Left lung (tissue), 10 donors: Measurements from ENCODE around the gene CNDP1. TPM values are rescaled to one million over a fixed set of nuclear protein-coding genes. Genes with fewer than 3 reads are reported as not detected.

Experiments
- ATAC-seq: fragments of 200-7000 bp; cut with Tn5 transposase; one replicate; pipeline ENCODE4 v1.9.1; 2020; ENCODE audit warnings: moderate library complexity
- DNase-seq, 4 donors: peaks; one replicate each; pipeline ENCODE4 v3.0.0-alpha.2; 2013 to 2020
- H3K27ac ChIP-seq, 2 donors: fragments of 200-600 bp; sonication (generic) in 1 of 2; one replicate each; pipeline versions ENCODE4 v1.5.0 to v1.8.0; 2020 to 2021
- H3K27me3 ChIP-seq, 2 donors: fragments of 200-600 bp; sonication (generic) in 1 of 2; one replicate each; pipeline versions ENCODE4 v1.5.0 to v1.8.0; 2020 to 2021
- H3K36me3 ChIP-seq, 2 donors: fragments of 200-600 bp; sonication (generic) in 1 of 2; one replicate each; pipeline versions ENCODE4 v1.5.0 to v1.8.0; 2020 to 2021
- H3K4me1 ChIP-seq, 2 donors: fragments of 200-600 bp; one replicate each; pipeline ENCODE4 v1.8.0; 2021
- H3K4me3 ChIP-seq, 2 donors: fragments of 200-600 bp; sonication (generic) in 1 of 2; one replicate each; pipeline versions ENCODE4 v1.5.0 to v1.8.0; 2020 to 2021; ENCODE audit warnings: mild to moderate bottlenecking in 1 of 2
- H3K9me3 ChIP-seq, 2 donors: fragments of 200-600 bp; sonication (generic) in 1 of 2; one replicate each; pipeline versions ENCODE4 v1.5.0 to v1.8.0; 2020 to 2021
- intact Hi-C, 2 donors: fragments of 100-400 bp; cut with DNase I; formaldehyde crosslinking; loops; one replicate each; pipeline versions ENCODE4 v1.11.2 to v1.14.2; 2022
- polyA plus RNA-seq, 6 donors: library from polyadenylated mRNA; unstranded; fragments of 120-200 nt; gene quantifications; one replicate each; pipeline ENCODE4 v1.2.1, GENCODE V29; 2013; ENCODE audit not compliant: insufficient read length in 6 of 6
- total RNA-seq, 2 donors: library from RNA; stranded (reverse); fragmentation: NEBNext Ultra II Directional; extraction: Animal tissue kit (Norgen Biotek cat#: 25700); gene quantifications; one replicate each; pipeline ENCODE4 v1.2.1, GENCODE V29; 2021
- TF ChIP-seq, protein P1 (sequence below), 2 donors: fragments of 200-600 bp; sonication (generic) in 1 of 2; IDR thresholded peaks; one replicate each; pipeline versions ENCODE4 v1.5.0 to v1.8.0; 2021; ENCODE audit warnings: antibody characterized with exemption in 2 of 2
- donor health status: DM: no; HTN: yes; CAD: no.
- donor health status: DM: no; HTN: no; CAD: no.

Gene CNDP1
- total and polyA plus RNA-seq, 8 donors, result 0.20 to 0.56 (median 0.37) TPM; not detected in 2

DNA sequence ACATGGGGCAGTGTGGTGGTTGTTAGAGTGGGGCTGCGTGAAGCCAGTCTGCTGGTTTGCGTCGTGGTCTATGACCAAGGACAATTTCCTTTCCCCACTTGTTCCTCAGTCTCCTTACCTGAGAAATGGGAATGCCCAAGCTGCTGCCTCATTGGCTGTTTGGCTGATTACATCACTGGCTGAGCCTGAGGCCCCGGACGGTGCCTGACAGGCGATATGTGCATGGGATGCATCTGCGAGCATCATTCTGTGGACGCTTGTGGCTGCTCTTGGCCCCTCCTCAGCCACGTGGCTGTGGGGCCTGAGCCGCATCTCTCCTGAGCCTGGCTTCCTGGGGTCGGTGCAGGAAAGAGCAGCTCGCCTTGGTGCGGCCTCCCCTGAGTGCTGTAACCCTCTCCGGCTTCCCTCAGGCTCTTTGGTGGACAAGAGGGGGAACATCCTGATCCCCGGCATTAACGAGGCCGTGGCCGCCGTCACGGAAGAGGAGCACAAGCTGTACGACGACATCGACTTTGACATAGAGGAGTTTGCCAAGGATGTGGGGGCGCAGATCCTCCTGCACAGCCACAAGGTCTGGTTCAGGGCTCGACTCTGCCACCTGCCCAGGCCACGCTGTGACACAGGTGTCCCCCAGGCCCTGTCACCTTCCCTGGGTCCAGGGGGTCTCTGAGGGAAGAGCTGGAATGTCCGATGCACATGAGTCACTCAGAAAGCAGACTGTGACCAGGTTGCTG is 21.0 kb upstream of the CNDP1 start:
- no peaks in the 10 kb centered on the region for H3K27me3 ChIP-seq
- H3K4me3 ChIP-seq, result no peak overlapping the region
- TF ChIP-seq, protein P1, sequence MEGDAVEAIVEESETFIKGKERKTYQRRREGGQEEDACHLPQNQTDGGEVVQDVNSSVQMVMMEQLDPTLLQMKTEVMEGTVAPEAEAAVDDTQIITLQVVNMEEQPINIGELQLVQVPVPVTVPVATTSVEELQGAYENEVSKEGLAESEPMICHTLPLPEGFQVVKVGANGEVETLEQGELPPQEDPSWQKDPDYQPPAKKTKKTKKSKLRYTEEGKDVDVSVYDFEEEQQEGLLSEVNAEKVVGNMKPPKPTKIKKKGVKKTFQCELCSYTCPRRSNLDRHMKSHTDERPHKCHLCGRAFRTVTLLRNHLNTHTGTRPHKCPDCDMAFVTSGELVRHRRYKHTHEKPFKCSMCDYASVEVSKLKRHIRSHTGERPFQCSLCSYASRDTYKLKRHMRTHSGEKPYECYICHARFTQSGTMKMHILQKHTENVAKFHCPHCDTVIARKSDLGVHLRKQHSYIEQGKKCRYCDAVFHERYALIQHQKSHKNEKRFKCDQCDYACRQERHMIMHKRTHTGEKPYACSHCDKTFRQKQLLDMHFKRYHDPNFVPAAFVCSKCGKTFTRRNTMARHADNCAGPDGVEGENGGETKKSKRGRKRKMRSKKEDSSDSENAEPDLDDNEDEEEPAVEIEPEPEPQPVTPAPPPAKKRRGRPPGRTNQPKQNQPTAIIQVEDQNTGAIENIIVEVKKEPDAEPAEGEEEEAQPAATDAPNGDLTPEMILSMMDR (IDR thresholded peaks at IDR 0.05), result no peak
- H3K27ac ChIP-seq, result no peak overlapping the region
- ATAC-seq, result no peak
- no peaks in the 10 kb centered on the region for H3K4me1 ChIP-seq
- peaks cover 0 to 97% of the 10 kb centered on the region in 2 donors for H3K36me3 ChIP-seq
- peak in 1 of 4 donors; percentile 58 for DNase-seq
- no peaks in the 10 kb centered on the region for H3K9me3 ChIP-seq
- intact Hi-C loops, result no loop called here

DNA sequence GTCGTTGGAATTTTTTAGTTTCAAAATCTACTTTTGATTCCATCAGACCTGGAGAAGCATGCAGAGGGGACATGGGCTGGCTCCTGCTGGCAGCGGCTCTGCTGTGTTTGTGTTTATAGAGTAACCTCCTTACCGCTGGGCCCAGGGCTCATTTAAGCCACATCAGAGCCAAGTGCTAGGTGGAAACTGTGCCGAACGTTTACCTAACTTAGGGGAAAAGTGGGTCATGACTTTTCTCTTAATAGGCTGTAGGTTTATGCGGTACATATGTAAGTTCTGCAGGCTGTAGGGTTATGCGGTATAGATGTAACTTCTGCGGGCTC is 20.5 kb upstream of the CNDP1 start:
- ATAC-seq (no peak), DNase-seq (no peak)
- Histone ChIP-seq H3K4me3 (no peak overlapping the region), H3K9me3 (no peaks in the 10 kb centered on the region), H3K27me3 (no peaks in the 10 kb centered on the region), H3K4me1 (no peaks in the 10 kb centered on the region), H3K36me3 (peaks cover 0 to 97% of the 10 kb centered on the region in 2 donors), H3K27ac (no peak overlapping the region)
- TF ChIP-seq, protein P1 (IDR thresholded peaks at IDR 0.05), result no peak
- intact Hi-C loops, result no loop called here

DNA sequence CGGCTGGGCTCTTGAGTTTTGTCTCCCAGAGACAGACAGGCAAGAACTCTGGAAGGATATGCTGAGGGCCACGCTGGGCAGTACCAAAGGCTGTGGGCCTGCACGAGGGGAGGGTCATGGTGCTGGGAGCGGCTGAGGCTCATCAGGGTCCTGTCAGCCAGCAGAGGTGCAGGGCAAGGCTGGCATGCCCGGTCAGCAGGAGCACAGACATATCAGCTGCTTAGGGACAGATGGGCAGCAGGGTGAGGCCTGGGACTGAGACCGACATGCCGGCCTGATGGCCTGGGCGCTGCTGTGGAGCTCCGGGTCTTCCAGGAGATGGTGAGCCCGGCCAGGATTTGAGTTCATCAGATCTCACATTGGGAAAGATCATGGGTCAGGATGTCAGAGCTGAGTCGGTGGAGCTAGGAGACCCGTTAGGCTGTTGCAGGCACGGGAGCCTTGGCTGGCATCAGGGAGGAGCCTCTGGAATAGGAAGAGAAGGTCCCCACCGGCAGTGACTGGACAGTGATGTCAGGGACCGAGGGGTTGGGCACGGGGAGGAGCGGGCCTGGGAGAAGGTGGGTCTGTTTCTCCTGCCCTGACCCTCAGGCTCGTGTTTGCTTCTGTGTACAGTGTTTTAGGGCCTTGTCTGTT is 19.3 kb upstream of the CNDP1 start:
- H3K36me3 ChIP-seq, result peaks cover 0 to 97% of the 10 kb centered on the region in 2 donors
- DNase-seq, result peak in 1 of 4 donors; percentile 58
- intact Hi-C loops, result no loop called here
- ATAC-seq, result no peak
- H3K9me3 ChIP-seq, result no peaks in the 10 kb centered on the region
- H3K27ac ChIP-seq, result no peak overlapping the region
- H3K4me1 ChIP-seq, result no peaks in the 10 kb centered on the region
- TF ChIP-seq, protein P1 (IDR thresholded peaks at IDR 0.05), result no peak
- H3K4me3 ChIP-seq, result no peak overlapping the region
- H3K27me3 ChIP-seq, result no peaks in the 10 kb centered on the region

DNA sequence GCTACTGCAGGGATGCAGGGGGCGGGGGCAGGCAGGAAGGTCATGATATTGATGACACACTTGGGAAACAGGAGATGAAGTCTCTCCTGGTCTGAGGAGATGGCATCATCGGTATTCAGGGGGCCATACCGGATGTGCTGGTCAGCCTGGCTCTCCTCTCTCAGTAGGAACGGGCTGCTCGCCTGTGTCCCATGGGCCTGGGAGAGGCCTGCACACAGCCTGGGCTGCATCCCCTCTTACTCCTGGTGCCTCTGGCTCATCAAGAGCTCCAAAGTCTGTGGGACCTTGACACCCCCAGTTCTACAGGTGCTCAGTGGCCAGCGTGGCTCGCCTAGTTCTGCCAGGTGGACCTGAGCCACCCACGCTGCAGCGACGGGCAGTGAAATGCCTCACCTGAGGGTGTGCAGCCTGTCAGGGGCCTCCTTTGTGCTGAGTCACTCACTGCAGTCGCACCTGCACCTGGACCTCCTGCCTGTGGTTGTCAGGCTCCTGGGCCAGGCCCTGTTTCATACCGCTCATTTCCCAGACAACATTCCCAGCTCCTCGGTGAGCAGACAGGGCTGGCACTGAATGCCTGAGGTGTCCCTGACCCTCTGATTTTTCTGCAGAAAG is 18.6 kb upstream of the CNDP1 start:
- no peaks in the 10 kb centered on the region for H3K27me3 ChIP-seq
- TF ChIP-seq, protein P1 (IDR thresholded peaks at IDR 0.05), result no peak
- ATAC-seq (no peak), DNase-seq (peak in 1 of 4 donors; percentile 51)
- H3K36me3 ChIP-seq, result peaks cover 0 to 97% of the 10 kb centered on the region in 2 donors
- H3K9me3 ChIP-seq, result no peaks in the 10 kb centered on the region
- intact Hi-C loops, result no loop called here
- no peak overlapping the region for H3K4me3 ChIP-seq
- H3K4me1 ChIP-seq, result no peaks in the 10 kb centered on the region
- H3K27ac ChIP-seq, result no peak overlapping the region
